K562 (cell line): ENCODE results near the gene PRR19. TPM values are rescaled to one million over a fixed set of nuclear protein-coding genes. Genes with fewer than 3 reads are reported as not detected.

Source experiments
- GATA2 ChIP-seq: sonication (generic); formaldehyde crosslinking; IDR thresholded peaks from 2 replicates; pipeline ENCODE4 v1.4.0; 2020; ENCODE audit warnings: mild to moderate bottlenecking, missing genetic modification reagents
- HDAC1 ChIP-seq, 2 experiments: fragments of 450-650 bp; IDR thresholded peaks; 2 replicates each; pipeline ENCODE4 v1.6.1; 2016 to 2017; ENCODE audit warnings: inconsistent platforms in 1 of 2, mild to moderate bottlenecking in 1 of 2, moderate library complexity in 1 of 2
- MTA2 ChIP-seq: fragments of 450-650 bp; IDR thresholded peaks from 2 replicates; pipeline ENCODE4 v1.6.1; 2016; ENCODE audit warnings: low read depth
- NR3C1 ChIP-seq: sonication (generic); formaldehyde crosslinking; IDR thresholded peaks from 2 replicates; pipeline ENCODE4 v1.8.1; 2022; ENCODE audit warnings: missing genetic modification reagents
- POLR2A ChIP-seq: fragments of 450-650 bp; conservative IDR thresholded peaks from 2 replicates; pipeline ENCODE4 v1.6.1; 2016
- SOX6 ChIP-seq: fragments of 450-650 bp; IDR thresholded peaks from 2 replicates; pipeline ENCODE4 v1.6.1; 2014; ENCODE audit warnings: mild to moderate bottlenecking
- STAG1 ChIP-seq: sonication (generic); formaldehyde crosslinking; IDR thresholded peaks from 2 replicates; pipeline ENCODE4 v1.5.0; 2020; ENCODE audit warnings: missing genetic modification reagents, borderline replicate concordance
- TBL1XR1 ChIP-seq, 2 experiments: IDR thresholded peaks; 2 replicates each; pipeline ENCODE4 v1.6.1; 2012; ENCODE audit warnings: improper control_type of control experiment in 2 of 2, low read length in 2 of 2, mild to moderate bottlenecking in 1 of 2
- TRIM28 ChIP-seq: fragments of 450-650 bp; IDR thresholded peaks from 2 replicates; pipeline ENCODE4 v1.6.1; 2017
- ZNF561 ChIP-seq: fragments of 450-650 bp; formaldehyde crosslinking; conservative IDR thresholded peaks from 2 replicates; pipeline ENCODE4 v1.4.0; 2020; ENCODE audit warnings: mild to moderate bottlenecking, moderate library complexity
- ZNF668 ChIP-seq: fragments of 250-450 bp; sonication (Bioruptor Pico); IDR thresholded peaks from 2 replicates; pipeline ENCODE4 v1.8.0; 2022; ENCODE audit warnings: mild to moderate bottlenecking, inconsistent platforms
- ZSCAN29 ChIP-seq: fragments of 450-650 bp; IDR thresholded peaks from 2 replicates; pipeline ENCODE4 v1.6.1; 2017
- polyA plus RNA-seq, 8 experiments: library from polyadenylated mRNA; depleted of rRNA in 4 of 8; stranded (reverse) in 5 of 8; unstranded in 3 of 8; fragments of >200 nt; fragmentation: Nextera tagmentation in 2 of 8; fragmentation: Illumina TruSeq in 1 of 8; extraction: Ambion mirVana in 2 of 8; extraction: Trizol in 1 of 8; gene quantifications; 2 replicates each; pipeline versions ENCODE4 v1.2.1 to v1.2.3, GENCODE V29; 2011 to 2014; ENCODE audit warnings: inconsistent platforms in 1 of 8, missing spikeins in 1 of 8
- total RNA-seq, 7 experiments: library from RNA; depleted of rRNA in 6 of 7; stranded (reverse); fragments of >200 nt in 6 of 7; fragmentation: Illumina TruSeq in 2 of 7; extraction: Trizol in 2 of 7; gene quantifications; 2 replicates each; pipeline versions ENCODE4 v1.2.1 to v1.2.3, GENCODE V29; 2011 to 2021; ENCODE audit warnings: low replicate concordance in 1 of 7
- TF ChIP-seq, protein P1 (sequence below): fragments of 250-450 bp; sonication (Bioruptor Pico); IDR thresholded peaks from 2 replicates; pipeline ENCODE4 v1.4.0; 2020
- TF ChIP-seq, protein P2 (sequence below): fragments of 450-650 bp; IDR thresholded peaks from 2 replicates; pipeline ENCODE4 v1.6.1; 2018; ENCODE audit not compliant: partially characterized antibody
- TF ChIP-seq, protein P3 (sequence below): sonication (generic); formaldehyde crosslinking; IDR thresholded peaks from 2 replicates; pipeline ENCODE4 v1.8.0; 2022; ENCODE audit warnings: mild to moderate bottlenecking, low read depth, missing genetic modification reagents
- TF ChIP-seq, protein P4 (sequence below): sonication (generic); formaldehyde crosslinking; IDR thresholded peaks from 2 replicates; pipeline ENCODE4 v1.8.1; 2023; ENCODE audit warnings: mild to moderate bottlenecking, missing genetic modification reagents, moderate library complexity

The PRR19 gene
- total and polyA plus RNA-seq, 9 of the 15 experiments (the other 6 are each of a cell fraction or from before 2014, with no cell fraction given) = 0.10 to 1.6 (median 0.54) TPM

DNA sequence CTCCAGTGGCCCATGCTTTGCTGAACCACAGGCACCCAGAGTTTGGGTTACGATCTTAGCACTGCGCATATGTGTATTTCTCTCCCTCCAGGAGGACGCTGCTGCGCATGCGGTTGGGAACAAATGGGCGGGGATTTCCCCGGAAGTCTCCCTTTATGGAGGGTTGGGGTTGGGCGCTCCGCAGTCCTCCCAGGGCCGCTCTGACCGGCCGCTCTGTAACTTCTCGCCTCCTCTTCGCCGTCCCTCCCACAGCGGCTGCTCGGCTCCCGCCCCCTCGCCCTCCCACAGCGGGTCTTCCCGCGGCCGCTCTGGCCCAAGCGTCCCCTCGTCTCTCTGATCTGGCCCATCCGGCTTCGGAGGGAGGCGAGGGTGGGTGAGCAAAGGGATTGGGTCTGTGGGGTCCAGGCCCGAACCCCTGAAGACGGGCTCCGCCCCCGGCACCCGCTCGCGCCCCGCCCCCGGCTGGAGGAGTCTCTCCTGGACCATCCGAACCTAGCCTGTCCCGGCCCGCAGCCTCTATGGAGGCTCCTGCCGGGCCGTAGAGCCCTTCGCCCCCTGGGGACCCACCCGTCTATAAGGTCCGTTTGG, 23.5 kb downstream of the PRR19 start, which contains the start of gene MEGF8 (continued):
- peak in 1 of 2 experiments; percentile 35; a peak in 2 of 4 replicates for TF ChIP-seq HDAC1 (IDR thresholded peaks at IDR 0.05)
- TF ChIP-seq SOX6 = 0 out of 2 replicates have a peak, but pooled peaks have one; percentile 32
- TF ChIP-seq TRIM28 = no peak; the same call in 1 of the 2 replicates
- TF ChIP-seq NR3C1 = no peak
- TF ChIP-seq GATA2 = no peak
- peak; percentile 79 for TF ChIP-seq POLR2A
- TF ChIP-seq ZNF668 (CRISPR knock-in tag) = no peak
- TF ChIP-seq TBL1XR1 (IDR thresholded peaks at IDR 0.05; ENCODE audit: low read length in 2 of 2) = 0 out of 4 replicates have a peak, but pooled peaks of 1 of the 2 experiments have one; percentile 35
- no peak for TF ChIP-seq ZSCAN29
- TF ChIP-seq, protein P1, sequence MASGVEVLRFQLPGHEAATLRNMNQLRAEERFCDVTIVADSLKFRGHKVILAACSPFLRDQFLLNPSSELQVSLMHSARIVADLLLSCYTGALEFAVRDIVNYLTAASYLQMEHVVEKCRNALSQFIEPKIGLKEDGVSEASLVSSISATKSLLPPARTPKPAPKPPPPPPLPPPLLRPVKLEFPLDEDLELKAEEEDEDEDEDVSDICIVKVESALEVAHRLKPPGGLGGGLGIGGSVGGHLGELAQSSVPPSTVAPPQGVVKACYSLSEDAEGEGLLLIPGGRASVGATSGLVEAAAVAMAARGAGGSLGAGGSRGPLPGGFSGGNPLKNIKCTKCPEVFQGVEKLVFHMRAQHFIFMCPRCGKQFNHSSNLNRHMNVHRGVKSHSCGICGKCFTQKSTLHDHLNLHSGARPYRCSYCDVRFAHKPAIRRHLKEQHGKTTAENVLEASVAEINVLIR (CRISPR knock-in tag) = no peak
- TF ChIP-seq ZNF561 = no peak
- TF ChIP-seq, protein P2, sequence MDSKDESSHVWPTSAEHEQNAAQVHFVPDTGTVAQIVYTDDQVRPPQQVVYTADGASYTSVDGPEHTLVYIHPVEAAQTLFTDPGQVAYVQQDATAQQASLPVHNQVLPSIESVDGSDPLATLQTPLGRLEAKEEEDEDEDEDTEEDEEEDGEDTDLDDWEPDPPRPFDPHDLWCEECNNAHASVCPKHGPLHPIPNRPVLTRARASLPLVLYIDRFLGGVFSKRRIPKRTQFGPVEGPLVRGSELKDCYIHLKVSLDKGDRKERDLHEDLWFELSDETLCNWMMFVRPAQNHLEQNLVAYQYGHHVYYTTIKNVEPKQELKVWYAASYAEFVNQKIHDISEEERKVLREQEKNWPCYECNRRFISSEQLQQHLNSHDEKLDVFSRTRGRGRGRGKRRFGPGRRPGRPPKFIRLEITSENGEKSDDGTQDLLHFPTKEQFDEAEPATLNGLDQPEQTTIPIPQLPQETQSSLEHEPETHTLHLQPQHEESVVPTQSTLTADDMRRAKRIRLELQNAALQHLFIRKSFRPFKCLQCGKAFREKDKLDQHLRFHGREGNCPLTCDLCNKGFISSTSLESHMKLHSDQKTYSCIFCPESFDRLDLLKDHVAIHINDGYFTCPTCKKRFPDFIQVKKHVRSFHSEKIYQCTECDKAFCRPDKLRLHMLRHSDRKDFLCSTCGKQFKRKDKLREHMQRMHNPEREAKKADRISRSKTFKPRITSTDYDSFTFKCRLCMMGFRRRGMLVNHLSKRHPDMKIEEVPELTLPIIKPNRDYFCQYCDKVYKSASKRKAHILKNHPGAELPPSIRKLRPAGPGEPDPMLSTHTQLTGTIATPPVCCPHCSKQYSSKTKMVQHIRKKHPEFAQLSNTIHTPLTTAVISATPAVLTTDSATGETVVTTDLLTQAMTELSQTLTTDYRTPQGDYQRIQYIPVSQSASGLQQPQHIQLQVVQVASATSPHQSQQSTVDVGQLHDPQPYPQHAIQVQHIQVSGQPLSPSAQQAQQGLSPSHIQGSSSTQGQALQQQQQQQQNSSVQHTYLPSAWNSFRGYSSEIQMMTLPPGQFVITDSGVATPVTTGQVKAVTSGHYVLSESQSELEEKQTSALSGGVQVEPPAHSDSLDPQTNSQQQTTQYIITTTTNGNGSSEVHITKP = peak; percentile 63
- TF ChIP-seq MTA2 = no peak
- TF ChIP-seq, protein P3, sequence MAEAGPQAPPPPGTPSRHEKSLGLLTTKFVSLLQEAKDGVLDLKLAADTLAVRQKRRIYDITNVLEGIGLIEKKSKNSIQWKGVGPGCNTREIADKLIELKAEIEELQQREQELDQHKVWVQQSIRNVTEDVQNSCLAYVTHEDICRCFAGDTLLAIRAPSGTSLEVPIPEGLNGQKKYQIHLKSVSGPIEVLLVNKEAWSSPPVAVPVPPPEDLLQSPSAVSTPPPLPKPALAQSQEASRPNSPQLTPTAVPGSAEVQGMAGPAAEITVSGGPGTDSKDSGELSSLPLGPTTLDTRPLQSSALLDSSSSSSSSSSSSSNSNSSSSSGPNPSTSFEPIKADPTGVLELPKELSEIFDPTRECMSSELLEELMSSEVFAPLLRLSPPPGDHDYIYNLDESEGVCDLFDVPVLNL (CRISPR knock-in tag) = no peak
- TF ChIP-seq STAG1 (CRISPR knock-in tag) = no peak
- TF ChIP-seq, protein P4, sequence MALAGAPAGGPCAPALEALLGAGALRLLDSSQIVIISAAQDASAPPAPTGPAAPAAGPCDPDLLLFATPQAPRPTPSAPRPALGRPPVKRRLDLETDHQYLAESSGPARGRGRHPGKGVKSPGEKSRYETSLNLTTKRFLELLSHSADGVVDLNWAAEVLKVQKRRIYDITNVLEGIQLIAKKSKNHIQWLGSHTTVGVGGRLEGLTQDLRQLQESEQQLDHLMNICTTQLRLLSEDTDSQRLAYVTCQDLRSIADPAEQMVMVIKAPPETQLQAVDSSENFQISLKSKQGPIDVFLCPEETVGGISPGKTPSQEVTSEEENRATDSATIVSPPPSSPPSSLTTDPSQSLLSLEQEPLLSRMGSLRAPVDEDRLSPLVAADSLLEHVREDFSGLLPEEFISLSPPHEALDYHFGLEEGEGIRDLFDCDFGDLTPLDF (CRISPR knock-in tag) = no peak
